OCI-LY7 (cell line): ENCODE results near the gene FHL1.

Experiments
- EZH2phosphoT487 ChIP-seq: fragments of 200-600 bp; sonication (generic); IDR thresholded peaks from 2 replicates; pipeline ENCODE4 v1.6.1; 2018; ENCODE audit warnings: low read depth, borderline replicate concordance, mild to moderate bottlenecking, mixed run types, antibody characterized with exemption, low read length, moderate library complexity, mixed read lengths
- TF ChIP-seq, protein P1 (sequence below): fragments of 200-600 bp; sonication (generic); conservative IDR thresholded peaks from 2 replicates; pipeline ENCODE4 v1.5.1; 2014; ENCODE audit warnings: mild to moderate bottlenecking, antibody characterized with exemption, low read length, moderate library complexity, mixed read lengths

DNA sequence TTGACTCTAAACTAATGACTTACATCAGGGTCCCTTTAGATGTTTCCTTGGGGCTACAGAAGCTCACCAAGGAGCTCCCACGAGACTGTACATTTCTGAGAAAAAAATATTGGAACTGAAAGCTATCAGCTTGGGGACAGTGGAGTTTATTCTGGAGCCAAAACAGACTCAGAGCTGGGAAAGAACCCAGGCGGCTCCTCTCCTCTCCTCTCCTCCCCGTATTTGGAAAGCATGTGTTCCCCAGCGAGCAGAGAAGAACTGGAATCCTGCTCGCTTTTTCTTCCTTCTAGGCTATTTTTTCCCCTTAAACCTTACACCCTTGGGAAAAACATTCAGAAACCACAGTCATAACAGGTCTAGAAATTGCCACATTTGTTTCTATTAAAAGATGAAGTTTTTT lies 108.2 kb downstream of the FHL1 start:
- TF ChIP-seq, protein P1, sequence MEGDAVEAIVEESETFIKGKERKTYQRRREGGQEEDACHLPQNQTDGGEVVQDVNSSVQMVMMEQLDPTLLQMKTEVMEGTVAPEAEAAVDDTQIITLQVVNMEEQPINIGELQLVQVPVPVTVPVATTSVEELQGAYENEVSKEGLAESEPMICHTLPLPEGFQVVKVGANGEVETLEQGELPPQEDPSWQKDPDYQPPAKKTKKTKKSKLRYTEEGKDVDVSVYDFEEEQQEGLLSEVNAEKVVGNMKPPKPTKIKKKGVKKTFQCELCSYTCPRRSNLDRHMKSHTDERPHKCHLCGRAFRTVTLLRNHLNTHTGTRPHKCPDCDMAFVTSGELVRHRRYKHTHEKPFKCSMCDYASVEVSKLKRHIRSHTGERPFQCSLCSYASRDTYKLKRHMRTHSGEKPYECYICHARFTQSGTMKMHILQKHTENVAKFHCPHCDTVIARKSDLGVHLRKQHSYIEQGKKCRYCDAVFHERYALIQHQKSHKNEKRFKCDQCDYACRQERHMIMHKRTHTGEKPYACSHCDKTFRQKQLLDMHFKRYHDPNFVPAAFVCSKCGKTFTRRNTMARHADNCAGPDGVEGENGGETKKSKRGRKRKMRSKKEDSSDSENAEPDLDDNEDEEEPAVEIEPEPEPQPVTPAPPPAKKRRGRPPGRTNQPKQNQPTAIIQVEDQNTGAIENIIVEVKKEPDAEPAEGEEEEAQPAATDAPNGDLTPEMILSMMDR, result no peak
- TF ChIP-seq EZH2phosphoT487, result no peak
